ENCODE measurements around the gene DOCK4.

The DOCK4 gene

GRCh38 chr7:112211348-112211907 lies 5.2 kb upstream of the DOCK4 start:
- Histone ChIP-seq H3K79me2 (ENCODE audit: insufficient read depth, low read length) (peaks cover 68% of the 10 kb centered on the region), H3K9me2 (replicated peaks; ENCODE audit: low read depth, low read length) (no peaks in the 10 kb centered on the region), H3K27me3 (ENCODE audit: insufficient read depth, low read length, poor library complexity, severe bottlenecking) (no peaks in the 10 kb centered on the region), H3K36me3 (ENCODE audit: insufficient read depth, low read length) (no peaks in the 10 kb centered on the region), H3K9me3 (ENCODE audit: insufficient read depth, low read depth, low read length) (no peaks in the 10 kb centered on the region), H3K4me1 (ENCODE audit: insufficient read depth, low read length, poor library complexity, severe bottlenecking) (peaks cover 40% of the 10 kb centered on the region), H4K20me1 (ENCODE audit: insufficient read depth, low read length, poor library complexity, severe bottlenecking) (peaks cover 12% of the 10 kb centered on the region), H3K4me3 (ENCODE audit: low read length, poor library complexity, severe bottlenecking) (no peak overlapping the region), H2AFZ (ENCODE audit: low read length) (no peak overlapping the region), H3K9ac (ENCODE audit: low read depth, low read length, poor library complexity, severe bottlenecking) (no peak overlapping the region), H3F3A (ENCODE audit: low read depth) (no peaks in the 10 kb centered on the region), H3K4me2 (ENCODE audit: low read depth, low read length, poor library complexity, severe bottlenecking) (peak overlapping the region; percentile 38)
- TF ChIP-seq CTCF (conservative IDR thresholded peaks at IDR 0.05; ENCODE audit: low read length) (no peak), EZH2phosphoT487 (IDR thresholded peaks at IDR 0.05; ENCODE audit: borderline replicate concordance) (no peak)

GRCh38 chr7:112207765-112208164 lies 1.6 kb upstream of the DOCK4 start:
- TF ChIP-seq CTCF (conservative IDR thresholded peaks at IDR 0.05; ENCODE audit: low read length) (no peak), EZH2phosphoT487 (IDR thresholded peaks at IDR 0.05; ENCODE audit: borderline replicate concordance) (no peak)
- no peak overlapping the region for H2AFZ ChIP-seq (ENCODE audit: low read length)
- peak overlapping the region; percentile 81 for H3K9ac ChIP-seq (ENCODE audit: low read depth, low read length, poor library complexity, severe bottlenecking)
- peaks cover 47% of the 10 kb centered on the region for H3K79me2 ChIP-seq (ENCODE audit: insufficient read depth, low read length)
- H3K9me2 ChIP-seq (replicated peaks; ENCODE audit: low read depth, low read length), result no peaks in the 10 kb centered on the region
- H3K36me3 ChIP-seq (ENCODE audit: insufficient read depth, low read length), result no peaks in the 10 kb centered on the region
- peak overlapping the region; percentile 96 for H3K4me3 ChIP-seq (ENCODE audit: low read length, poor library complexity, severe bottlenecking)
- H3K4me1 ChIP-seq (ENCODE audit: insufficient read depth, low read length, poor library complexity, severe bottlenecking), result peaks cover 44% of the 10 kb centered on the region
- peak overlapping the region; percentile 89 for H3K4me2 ChIP-seq (ENCODE audit: low read depth, low read length, poor library complexity, severe bottlenecking)
- peaks cover 12% of the 10 kb centered on the region for H4K20me1 ChIP-seq (ENCODE audit: insufficient read depth, low read length, poor library complexity, severe bottlenecking)
- H3K9me3 ChIP-seq (ENCODE audit: insufficient read depth, low read depth, low read length), result no peaks in the 10 kb centered on the region
- H3F3A ChIP-seq (ENCODE audit: low read depth), result no peaks in the 10 kb centered on the region
- H3K27me3 ChIP-seq (ENCODE audit: insufficient read depth, low read length, poor library complexity, severe bottlenecking), result no peaks in the 10 kb centered on the region

- no peak for TF ChIP-seq EZH2phosphoT487 (IDR thresholded peaks at IDR 0.05; ENCODE audit: borderline replicate concordance)
- TF ChIP-seq CTCF (conservative IDR thresholded peaks at IDR 0.05; ENCODE audit: low read length), result no peak
- peak overlapping the region; percentile 87 for H2AFZ ChIP-seq (ENCODE audit: low read length)
- H3K9ac ChIP-seq (ENCODE audit: low read depth, low read length, poor library complexity, severe bottlenecking), result peak overlapping the region; percentile 81
- H3K4me2 ChIP-seq (ENCODE audit: low read depth, low read length, poor library complexity, severe bottlenecking), result peak overlapping the region; percentile 89
- H3K27me3 ChIP-seq (ENCODE audit: insufficient read depth, low read length, poor library complexity, severe bottlenecking), result no peaks in the 10 kb centered on the region
- peak overlapping the region; percentile 96 for H3K4me3 ChIP-seq (ENCODE audit: low read length, poor library complexity, severe bottlenecking)
- H3K79me2 ChIP-seq (ENCODE audit: insufficient read depth, low read length), result peaks cover 41% of the 10 kb centered on the region
- H3K36me3 ChIP-seq (ENCODE audit: insufficient read depth, low read length), result no peaks in the 10 kb centered on the region
- peaks cover 40% of the 10 kb centered on the region for H3K4me1 ChIP-seq (ENCODE audit: insufficient read depth, low read length, poor library complexity, severe bottlenecking)
- H3F3A ChIP-seq (ENCODE audit: low read depth), result no peaks in the 10 kb centered on the region
- H3K9me2 ChIP-seq (replicated peaks; ENCODE audit: low read depth, low read length), result no peaks in the 10 kb centered on the region
- H4K20me1 ChIP-seq (ENCODE audit: insufficient read depth, low read length, poor library complexity, severe bottlenecking), result peaks cover 8% of the 10 kb centered on the region
- no peaks in the 10 kb centered on the region for H3K9me3 ChIP-seq (ENCODE audit: insufficient read depth, low read depth, low read length)
Observed at GRCh38 chr7:112206991-112207592, 893 bp upstream of the DOCK4 start.
